A673 (cell line): ENCODE measurements around the gene C9orf50.

Experiments
- EZH2 ChIP-seq: fragments of 200-600 bp; sonication (generic); IDR thresholded peaks from 2 replicates; pipeline ENCODE4 v1.6.1; 2017; ENCODE audit warnings: borderline replicate concordance, low read depth, mild to moderate bottlenecking, mixed read lengths, antibody characterized with exemption, low read length; ENCODE audit not compliant: poor library complexity, severe bottlenecking
- TF ChIP-seq, protein P1 (sequence below): fragments of 300-800, 200-600 bp; sonication (generic); conservative IDR thresholded peaks from 2 replicates; pipeline ENCODE4 v1.5.1; 2017; ENCODE audit warnings: low read depth, mild to moderate bottlenecking, antibody characterized with exemption, low read length, moderate library complexity, mixed read lengths

DNA sequence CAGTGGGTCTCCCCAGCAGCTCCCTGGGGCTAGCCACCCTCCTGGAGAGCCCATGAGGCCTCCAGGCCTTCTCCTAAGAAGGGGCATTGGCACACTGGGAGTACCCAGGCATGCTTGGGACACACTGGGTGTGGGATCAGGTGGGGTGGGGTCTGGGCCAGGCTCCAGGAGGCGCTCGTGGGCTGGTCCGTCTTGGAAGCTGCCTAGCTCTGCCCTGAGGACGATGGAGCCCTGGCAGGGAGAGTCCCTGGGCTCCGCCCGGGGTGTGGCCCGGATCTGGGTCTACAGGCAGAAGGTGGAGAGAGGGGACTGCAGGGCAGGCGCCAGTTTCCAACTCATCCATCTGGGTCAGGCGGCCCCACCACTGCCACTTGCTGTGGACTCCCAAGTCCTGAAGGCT, 46.9 kb upstream of the C9orf50 start:
- TF ChIP-seq, protein P1, sequence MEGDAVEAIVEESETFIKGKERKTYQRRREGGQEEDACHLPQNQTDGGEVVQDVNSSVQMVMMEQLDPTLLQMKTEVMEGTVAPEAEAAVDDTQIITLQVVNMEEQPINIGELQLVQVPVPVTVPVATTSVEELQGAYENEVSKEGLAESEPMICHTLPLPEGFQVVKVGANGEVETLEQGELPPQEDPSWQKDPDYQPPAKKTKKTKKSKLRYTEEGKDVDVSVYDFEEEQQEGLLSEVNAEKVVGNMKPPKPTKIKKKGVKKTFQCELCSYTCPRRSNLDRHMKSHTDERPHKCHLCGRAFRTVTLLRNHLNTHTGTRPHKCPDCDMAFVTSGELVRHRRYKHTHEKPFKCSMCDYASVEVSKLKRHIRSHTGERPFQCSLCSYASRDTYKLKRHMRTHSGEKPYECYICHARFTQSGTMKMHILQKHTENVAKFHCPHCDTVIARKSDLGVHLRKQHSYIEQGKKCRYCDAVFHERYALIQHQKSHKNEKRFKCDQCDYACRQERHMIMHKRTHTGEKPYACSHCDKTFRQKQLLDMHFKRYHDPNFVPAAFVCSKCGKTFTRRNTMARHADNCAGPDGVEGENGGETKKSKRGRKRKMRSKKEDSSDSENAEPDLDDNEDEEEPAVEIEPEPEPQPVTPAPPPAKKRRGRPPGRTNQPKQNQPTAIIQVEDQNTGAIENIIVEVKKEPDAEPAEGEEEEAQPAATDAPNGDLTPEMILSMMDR: no peak
- TF ChIP-seq EZH2: no peak
